CD1c-positive myeloid dendritic cell (primary cell): Measurements from ENCODE around the gene ACY1.
"Not testable (repeated sequence)": the region's sequence is repeated elsewhere in the genome, so short reads cannot be mapped to it uniquely, and the experiment has no call there.

Source experiments
- DNase-seq: peaks from one replicate; pipeline ENCODE4 v3.0.0-alpha.2; 2016; ENCODE audit errors: extremely low spot score

The ACY1 gene

DNA sequence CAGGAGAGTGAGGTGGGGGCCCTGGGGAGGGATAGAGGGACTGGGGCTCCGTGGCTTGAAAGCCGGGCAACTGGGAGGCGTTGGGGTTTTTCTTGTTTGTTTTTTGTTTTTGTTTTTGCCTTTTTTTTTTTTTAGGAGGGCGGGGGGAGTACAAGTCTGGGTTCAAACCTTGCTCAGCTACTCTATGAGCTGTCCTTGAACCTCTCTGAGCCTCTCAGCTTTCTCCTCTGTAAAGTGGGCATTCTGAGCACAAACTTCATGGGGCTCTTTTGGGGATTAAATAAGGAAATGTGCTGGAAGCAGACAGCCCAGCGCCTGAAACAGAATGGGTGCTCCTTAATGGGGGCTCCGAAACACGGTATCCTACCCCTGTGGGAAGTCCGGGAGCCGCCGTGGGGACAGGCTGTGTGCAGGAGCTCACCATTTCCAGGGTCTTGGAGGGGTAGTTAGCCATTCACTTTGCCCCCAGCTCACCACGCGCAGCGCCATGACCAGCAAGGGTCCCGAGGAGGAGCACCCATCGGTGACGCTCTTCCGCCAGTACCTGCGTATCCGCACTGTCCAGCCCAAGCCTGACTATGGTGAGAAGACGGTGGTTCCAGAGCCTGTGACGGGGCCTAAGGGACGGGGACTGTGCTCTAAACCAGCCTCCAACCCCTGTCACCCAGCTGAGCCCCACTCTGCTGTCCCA is 388 bp downstream of the ACY1 start:
- DNase-seq: no peak

DNA sequence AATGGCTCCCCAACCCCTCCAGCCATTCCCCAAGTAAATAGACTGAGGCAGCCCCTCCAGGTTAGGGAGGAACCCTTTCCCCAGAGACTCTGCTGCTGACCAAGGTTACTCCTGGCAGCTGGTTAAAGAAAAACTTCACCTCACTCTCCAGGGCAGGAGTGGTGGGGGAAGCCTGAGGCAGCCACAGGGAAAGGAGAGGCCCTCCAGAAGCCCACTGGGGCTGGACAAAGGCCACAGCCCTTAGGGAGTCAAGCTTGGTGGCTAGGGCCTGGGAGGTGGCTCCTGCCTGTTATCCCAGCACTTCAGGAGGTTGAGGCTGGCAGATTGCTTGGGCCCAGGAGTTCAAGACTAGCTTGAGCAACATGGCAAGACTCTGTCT is 923 bp downstream of the ACY1 start:
- no peak for DNase-seq

DNA sequence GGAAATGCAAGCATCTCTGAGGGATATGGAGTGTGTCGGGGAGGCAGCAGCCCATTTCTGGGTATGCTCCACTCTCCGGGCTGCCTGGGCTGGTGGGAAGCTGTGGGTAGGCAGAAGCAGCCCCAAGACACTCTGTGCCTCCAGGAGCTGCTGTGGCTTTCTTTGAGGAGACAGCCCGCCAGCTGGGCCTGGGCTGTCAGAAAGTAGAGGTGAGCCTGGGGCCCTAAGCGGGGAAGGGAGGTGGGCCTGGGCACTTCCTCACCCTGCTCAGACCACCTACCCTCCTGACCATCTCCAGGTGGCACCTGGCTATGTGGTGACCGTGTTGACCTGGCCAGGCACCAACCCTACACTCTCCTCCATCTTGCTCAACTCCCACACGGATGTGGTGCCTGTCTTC is 1.7 kb downstream of the ACY1 start:
- no peak for DNase-seq

DNA sequence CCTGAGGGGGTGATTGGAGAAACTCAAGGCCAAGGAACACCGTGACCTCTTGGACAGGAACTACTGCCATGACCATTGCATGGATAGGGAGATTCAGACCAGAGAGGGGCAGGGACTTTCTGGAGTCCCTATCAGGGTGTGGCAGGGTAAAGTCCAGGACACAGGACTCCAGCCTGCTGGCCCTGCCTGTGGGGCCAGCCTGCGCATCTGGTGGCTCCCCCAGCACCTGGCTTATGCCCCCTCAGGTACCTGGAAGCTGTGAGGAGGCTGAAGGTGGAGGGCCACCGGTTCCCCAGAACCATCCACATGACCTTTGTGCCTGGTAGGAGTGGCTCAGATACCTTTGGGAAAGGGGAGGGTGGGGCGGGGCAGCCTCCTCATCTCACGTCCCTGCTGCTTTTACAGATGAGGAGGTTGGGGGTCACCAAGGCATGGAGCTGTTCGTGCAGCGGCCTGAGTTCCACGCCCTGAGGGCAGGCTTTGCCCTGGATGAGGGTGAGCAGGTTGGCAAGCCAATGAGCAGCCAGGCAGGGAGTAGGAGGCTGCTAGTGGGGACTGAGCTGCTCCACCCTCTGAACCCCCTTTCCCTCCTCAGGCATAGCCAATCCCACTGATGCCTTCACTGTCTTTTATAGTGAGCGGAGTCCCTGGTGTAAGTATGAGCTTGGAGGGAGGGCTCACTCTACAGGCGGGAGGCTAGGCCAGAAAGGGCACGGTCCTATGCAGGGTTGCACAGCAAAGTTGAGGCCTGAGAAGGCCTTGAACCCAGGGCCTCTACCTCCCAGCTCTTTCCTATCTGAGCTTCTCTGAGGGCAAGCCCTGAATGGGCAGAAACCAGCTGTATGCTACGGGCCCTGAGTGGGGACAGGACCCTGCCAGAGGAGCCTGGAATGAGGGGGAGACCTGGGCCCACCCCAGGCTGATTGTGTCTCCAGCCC is 2.9 kb downstream of the ACY1 start:
- no peak for DNase-seq

DNA sequence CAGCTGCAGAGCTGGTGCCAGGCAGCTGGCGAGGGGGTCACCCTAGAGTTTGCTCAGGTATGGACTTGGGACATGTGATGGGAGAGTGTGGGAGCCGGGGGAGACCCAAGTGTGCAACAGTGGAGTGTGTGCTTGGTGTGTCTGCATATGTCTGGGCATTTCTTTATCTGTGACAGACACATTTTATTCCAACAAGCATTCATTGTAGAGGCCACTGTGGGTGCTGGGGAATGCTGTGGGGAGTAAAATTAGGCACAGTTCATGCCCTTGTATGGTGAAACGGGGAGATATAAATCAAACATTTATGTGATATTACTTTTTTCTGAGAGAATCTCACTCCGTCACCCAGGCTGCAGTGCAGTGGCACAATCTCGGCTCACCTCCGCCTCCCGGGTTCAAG is 4.2 kb downstream of the ACY1 start:
- DNase-seq: no peak

DNA sequence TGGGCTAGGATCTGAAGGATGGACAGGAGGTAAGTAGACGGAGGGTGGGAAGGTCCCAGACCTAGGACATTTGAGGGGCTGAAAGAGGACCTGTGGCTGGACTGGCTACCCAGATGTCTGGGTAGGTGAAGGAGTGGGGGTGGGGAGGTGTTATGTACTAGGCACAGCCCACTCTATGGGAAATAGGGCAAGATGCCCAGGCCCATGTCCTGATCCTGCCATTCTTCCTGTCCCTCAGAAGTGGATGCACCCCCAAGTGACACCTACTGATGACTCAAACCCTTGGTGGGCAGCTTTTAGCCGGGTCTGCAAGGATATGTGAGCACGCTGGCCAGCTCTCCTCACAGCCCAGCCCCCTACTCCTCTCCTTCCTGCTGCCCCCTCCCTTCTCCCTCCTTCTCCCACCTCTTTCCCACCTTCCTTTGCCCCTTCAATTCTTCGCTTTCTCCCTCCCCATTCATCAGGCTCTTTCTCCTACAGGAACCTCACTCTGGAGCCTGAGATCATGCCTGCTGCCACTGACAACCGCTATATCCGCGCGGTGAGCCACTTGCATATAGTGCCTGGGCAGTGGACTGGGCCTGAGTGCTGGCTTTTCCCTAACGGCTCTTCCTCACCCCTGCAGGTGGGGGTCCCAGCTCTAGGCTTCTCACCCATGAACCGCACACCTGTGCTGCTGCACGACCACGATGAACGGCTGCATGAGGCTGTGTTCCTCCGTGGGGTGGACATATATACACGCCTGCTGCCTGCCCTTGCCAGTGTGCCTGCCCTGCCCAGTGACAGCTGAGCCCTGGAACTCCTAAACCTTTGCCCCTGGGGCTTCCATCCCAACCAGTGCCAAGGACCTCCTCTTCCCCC is 5.2 kb downstream of the ACY1 start:
- DNase-seq: no peak

DNA sequence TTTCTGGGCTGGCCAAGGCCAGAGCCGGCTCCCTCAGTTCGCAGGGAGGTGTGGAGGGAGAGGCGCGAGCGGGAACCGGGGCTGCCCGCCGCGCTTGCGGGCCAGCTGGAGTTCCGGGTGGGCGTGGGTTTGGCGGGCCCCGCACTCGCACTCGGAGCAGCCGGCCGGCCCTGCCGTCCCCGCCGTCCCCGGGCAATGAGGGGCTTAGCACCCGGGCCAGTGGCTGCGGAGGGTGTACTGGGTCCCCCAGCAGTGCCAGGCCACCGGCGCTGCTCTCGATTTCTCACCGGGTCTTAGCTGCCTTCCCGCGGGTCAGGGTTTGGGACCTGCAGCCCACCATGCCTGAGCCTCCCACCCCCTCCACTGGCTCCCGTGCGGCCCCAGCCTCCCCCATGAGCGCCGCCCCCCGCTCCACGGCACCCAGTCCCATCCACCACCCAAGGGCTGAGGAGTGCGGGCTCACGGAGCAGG is 7.2 kb downstream of the ACY1 start:
- DNase-seq: not testable (repeated sequence)

DNA sequence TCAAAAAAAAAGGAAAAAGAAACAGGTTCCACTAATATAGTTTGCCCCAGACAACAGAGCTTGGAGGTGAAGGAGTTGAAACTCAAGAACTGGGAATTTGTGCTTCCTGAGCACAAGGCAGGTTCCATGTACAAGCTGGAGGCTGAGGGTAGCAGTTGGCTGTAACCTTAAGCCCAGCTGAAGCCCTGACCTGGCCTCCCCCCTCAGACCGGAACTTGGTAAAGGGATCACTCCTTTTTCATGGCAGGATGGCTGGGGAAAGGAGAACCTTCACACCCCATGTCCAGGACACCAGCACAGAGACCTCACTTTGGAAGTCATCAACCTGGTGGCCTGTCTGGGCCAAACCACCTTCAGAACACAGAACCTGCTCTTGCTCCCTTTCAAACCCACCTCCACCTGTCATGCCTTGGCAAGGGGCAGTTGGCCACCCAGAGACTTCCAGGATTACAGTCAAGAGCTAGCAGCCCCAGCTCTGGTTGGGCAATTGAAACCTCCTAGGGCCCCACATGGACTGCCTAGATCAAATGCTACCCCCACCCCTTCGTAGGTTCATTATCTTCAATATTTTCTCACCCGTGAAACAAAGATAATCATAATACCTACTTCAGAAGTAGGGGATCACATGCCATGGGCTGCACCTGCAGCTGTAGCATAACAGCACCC is 8.8 kb downstream of the ACY1 start:
- DNase-seq: no peak

DNA sequence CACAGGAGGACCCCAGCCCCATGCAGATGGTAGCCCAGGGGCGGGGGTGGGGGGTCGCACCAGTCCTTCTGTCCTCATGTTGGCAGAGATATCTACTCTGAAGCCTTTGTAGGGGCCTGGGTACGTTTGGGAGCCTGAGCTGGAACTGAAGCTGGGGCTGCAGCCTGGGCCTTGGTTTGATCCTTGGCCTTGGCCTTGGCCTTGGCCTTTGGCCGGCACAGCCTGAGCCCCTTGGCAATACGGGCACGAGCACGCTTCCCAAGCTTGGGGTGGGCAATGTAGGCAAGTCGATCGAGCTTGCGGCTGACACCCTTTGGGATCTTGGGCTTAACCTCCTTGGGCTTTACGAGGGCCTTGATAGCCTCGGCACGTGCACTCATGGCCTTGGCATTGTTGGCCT is 10.3 kb downstream of the ACY1 start:
- DNase-seq: not testable (repeated sequence)

DNA sequence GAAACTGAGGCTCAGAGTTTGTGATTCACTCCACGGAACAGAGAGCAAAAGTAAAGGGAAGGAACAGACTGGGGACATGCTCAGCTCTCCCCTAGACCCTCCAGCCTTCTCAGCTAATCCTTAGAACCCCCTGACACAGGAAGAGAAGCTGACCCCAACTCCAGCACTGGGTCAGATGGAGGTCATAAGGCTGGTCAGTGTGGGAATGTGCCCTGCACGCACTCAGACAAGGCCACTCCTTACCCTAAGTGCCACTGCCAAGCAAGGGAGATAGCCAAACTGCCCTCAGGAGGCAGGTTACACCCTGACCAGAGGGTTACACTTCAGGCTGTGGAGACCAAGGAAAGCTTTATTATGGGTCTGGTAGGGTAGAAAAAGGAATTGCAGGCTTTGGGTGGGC is 11.2 kb downstream of the ACY1 start:
- DNase-seq: no peak

DNA sequence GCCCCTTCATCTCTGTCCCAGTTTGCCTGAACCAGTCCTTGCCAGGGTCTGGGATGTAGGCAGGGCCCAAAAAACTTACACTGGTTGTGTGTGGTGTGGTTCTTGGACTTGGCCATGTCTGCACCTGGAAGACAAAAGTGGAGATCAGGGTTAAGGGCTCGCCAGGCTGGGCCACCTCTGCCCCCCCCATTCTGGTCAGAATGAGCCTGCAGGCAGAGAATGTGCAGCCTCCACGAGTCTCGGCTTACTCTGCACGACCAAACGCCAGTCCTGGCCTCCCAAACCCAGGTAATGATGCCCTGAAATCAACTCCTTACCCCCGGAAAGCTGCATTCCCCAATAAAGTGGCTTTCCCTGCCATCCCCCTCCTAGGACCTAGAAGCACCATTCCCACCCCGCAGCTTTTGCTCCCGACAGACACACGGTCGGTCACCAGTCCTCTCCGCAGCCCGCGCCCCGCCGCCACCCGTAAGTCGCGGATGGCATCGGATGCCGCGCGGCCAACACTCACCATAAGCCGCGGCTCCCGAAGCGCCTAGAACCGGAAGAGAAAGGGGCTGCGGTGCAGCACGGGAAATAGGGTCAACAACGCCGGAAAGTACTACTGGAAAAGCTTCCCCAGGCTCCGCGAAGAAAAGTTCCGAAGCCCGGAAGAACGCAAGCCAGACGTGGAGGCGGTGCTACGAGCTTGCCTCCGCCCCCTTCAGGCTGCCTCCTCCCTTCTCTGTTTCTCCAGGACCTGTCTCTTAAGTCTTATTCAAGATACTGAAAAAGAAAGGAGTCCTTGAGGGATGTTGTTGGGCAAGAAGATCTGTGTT is 12.2 kb downstream of the ACY1 start, which contains the start of gene RPL29:
Gene RPL29 (minus strand): TSS at position 550 of the 818 bp plus-strand sequence. CDS start 434 bp downstream, at position 116.
- peak; percentile 96 for DNase-seq

DNA sequence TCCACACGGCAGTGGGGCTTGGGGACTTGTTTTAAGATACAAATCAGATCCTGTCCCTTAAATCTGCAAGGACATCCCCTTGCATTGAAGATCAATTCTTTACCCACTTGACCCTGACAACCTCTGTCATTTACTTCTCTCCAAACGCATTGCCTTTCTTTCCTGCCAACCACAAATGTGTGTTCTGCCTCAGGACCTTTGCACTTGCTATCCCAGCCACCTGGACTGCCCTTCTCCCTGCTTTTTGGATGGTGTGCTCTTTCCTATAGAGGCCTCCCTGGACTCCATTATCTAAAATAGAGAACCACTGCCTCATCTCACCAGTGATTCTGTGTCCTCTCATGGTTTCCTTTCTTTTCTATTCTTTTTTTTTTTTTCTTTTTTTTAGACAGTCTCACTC is 13.8 kb downstream of the ACY1 start:
- DNase-seq: no peak

DNA sequence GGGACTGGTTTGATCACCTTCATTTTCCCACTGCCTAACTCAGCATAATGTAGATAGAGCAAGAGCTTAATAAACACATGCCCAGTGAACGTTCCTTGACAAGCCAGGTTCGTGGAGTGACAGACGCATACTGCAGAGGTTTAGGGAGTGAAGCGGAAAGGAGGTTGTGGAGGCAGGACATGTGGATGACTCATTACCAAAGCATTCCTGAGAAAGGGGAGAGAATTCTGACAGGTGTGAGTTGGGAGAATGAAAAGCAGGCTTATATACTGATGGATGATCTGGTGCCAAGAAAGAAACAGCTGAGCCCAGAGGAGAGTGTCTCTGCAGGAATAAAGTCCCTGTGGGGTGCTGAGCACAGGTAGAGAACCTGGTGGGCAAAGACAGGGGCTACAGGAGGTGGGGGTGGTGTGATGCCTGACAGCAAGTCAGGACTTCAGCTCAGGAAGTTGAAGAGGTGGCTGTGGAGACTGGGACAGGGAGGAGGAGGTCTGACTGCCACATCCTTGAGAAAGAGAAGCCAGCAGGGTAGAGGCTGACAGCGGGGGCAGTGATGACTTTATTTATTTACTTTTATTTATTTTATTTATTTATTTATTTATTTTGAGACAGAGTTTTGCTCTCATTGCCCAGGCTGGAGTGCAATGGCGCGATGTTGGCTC is 14.7 kb downstream of the ACY1 start:
- no peak for DNase-seq

DNA sequence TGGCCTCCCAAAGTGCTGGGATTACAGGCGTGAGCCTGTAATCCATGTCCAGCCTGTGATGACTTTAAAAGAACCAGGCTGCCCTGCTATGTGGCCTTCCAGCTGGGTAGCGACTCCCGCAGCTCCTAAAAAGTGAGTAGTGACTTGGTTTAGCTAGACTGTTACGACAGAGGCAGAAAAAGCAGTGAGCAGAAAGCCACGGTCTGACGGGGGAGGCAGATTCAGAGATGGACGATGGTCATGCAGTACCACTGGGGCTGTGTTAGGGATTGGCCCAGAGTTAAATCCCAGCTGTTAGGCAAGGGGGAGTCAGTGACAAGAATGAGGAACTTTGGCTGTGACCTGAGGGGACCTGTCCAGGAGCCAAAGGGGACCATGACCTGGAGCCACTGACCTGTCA is 15.4 kb downstream of the ACY1 start:
- no peak for DNase-seq

DNA sequence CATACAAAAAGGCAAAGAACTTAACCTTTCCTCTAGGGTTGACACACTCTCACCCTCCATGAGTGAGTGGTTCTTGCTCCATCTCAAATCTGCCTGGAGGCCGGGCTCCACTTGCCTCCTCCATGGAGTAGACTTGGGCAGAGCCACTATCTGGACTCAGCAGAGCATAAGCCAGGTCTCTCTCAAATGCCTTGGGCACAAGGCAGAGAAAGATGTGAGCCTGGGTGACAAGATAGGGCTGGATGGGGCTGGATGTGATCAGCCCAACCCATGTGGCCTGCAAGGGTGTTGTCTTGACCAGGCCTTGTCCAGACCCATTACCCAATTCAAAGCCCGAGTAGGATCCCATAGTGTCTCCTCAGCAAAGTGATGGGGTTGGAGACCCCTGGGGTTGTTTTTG is 16.5 kb downstream of the ACY1 start:
- DNase-seq: no peak

DNA sequence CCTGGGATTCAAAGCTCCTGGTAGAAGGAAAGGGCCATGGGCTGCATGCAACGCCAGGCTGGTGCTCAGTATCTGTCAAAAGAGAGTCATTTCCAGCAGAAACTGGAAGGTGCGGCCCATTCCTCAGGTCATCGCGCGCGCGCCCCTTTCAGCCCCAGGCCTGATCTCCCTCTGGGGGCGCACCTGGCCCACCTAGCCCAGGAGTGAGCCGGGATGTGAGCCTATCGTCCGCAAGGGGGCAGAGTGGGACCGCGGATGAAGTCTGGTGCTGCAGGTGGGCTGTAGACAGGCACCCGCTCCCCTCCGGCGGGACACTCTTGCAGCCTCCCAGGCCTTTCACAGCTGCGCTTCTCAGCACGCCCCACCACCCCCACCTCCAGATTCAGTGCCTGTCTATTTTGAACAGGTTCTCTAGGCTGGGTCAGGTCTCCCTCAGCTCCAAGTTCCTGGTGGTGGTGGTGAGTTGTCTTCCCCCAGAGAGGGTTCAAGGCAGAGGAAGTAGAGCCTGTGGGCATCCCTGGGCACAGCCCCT is 18.2 kb downstream of the ACY1 start:
- DNase-seq: peak; percentile 82

DNA sequence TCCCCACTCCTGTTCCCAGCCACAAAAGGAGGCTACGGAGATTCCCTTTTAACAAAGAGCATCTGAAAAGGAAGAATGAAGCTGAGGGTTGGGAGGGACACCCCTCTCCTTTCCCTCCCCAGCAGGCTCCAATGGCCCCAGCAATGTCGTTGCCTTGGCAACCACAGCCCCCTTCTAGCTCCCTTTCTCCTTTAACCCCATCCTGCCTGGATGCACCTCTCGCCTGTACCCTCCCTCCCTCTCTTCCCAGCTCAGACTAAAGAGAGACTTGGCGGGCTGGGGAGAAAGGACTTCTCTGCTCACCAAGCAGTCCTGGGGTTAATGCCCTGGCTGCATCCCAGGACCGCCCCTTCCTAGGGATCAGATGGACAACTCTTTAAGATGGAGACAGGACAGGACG is 19.4 kb downstream of the ACY1 start:
- DNase-seq: no peak

DNA sequence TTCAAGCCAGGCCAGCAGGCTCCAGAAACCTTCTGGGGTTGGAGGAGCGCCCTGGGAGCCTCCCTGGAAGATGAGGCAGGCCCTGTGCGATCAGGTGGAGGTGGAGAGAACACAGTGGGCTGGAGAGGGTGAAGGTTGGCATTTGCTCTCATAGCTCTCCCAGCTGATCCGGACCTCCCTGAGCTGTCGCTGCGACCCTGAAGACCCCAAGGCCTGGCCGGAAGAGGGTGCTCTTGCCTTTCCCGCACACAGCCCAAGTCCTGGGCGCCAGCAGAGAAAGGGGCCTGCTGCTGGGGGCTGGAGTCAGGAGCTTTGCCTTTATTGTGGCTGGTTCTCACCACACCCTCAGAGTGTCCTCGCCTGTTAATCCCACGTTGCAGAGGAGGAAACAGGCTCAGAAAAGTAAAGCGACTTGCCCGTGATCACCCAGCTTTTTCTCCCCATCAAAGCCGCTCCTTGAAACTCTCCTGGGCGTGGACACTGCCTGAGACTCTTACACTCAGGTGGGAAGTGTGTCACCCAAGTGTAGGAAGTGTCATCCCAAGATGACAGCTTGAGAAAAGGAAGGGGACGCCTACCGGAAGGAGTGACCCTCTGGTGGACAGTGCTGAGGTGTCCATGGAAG is 20.9 kb downstream of the ACY1 start:
- DNase-seq: no peak

DNA sequence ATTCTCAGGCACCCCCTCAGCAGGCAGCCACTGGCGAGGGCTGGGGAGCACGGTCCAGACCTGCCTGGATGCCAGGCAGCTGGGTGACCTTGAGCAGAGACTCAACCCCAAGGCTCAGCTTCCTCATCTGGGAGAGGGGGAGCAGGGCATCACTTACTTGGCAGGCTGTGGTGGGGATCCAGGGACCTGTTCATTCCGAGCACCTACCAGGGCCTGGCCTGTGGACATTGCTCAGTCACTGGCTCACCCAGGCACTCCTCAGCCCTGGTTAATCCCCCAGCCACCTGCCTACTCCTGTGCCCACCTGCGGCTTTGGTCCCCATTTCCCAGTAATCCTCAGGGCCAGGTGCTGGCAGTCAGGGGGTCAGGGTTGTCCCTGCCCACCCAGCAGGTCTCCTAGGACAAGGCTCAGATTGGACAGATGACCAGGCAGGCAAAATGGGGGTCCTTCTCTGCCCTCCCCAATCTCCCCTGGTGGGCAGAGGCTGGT is 21.6 kb downstream of the ACY1 start:
- DNase-seq: no peak
